Immature natural killer cell (primary cell): Measurements from ENCODE around the gene GALNT1. TPM values are rescaled to one million over a fixed set of nuclear protein-coding genes. Genes with fewer than 3 reads are reported as not detected.

Source experiments
- DNase-seq, 3 donors: peaks; one replicate each; pipeline ENCODE4 v3.0.0; 2022; ENCODE audit warnings: mixed read lengths in 1 of 3
- H3K27ac Mint-ChIP-seq, 6 donors: one replicate each; pipeline ENCODE4 v1.8.0; 2020; ENCODE audit warnings: mixed read lengths in 6 of 6, mild to moderate bottlenecking in 5 of 6, inconsistent platforms in 4 of 6, moderate library complexity in 3 of 6
- H3K27me3 Mint-ChIP-seq, 3 donors: one replicate each; pipeline ENCODE4 v1.8.0; 2020 to 2021; ENCODE audit warnings: low read depth in 3 of 3, mild to moderate bottlenecking in 3 of 3, mixed read lengths in 3 of 3, moderate library complexity in 3 of 3, inconsistent platforms in 1 of 3
- H3K36me3 Mint-ChIP-seq, 3 donors: one replicate each; pipeline ENCODE4 v1.8.0; 2020; ENCODE audit warnings: mixed read lengths in 3 of 3, inconsistent platforms in 2 of 3, mild to moderate bottlenecking in 2 of 3
- H3K4me1 Mint-ChIP-seq, 2 donors: one replicate each; pipeline ENCODE4 v1.8.0; 2020; ENCODE audit warnings: inconsistent platforms in 2 of 2, mild to moderate bottlenecking in 2 of 2, mixed read lengths in 2 of 2, moderate library complexity in 1 of 2
- H3K4me3 Mint-ChIP-seq, 5 donors: one replicate each; pipeline ENCODE4 v1.8.0; 2020; ENCODE audit warnings: mild to moderate bottlenecking in 5 of 5, mixed read lengths in 5 of 5, inconsistent platforms in 3 of 5, moderate library complexity in 3 of 5
- H3K9me3 Mint-ChIP-seq, 6 donors: one replicate each; pipeline ENCODE4 v1.8.0; 2020; ENCODE audit warnings: mild to moderate bottlenecking in 6 of 6, mixed read lengths in 6 of 6, inconsistent platforms in 4 of 6, moderate library complexity in 3 of 6
- polyA plus RNA-seq, 3 donors: library from polyadenylated mRNA; unstranded; fragments of 300-500 nt; fragmentation: Illumina TruSeq; gene quantifications; one replicate each; pipeline ENCODE4 v1.2.3, GENCODE V29; 2021

The GALNT1 gene
- polyA plus RNA-seq, 3 donors from 2014 or later, result 28.5 to 112 (median 59.5) TPM

DNA sequence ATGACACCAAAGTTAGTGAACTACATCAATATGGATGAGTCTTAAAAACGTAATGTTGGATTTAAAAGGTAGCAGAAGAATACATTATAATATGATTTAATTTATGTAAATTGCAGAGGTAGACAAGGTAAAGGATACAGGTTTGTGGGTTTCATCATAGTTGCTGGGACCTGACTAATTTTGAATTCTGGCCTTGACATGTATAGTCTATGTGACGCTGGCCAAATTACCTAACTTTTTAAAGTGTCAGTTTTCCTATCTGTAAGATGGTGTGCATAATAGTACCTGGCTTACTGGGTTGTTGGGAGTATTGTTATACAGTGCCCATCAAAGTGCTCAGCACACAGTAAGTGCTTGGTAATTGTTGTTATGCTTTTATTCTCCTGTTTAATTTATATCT is 34.5 kb downstream of the GALNT1 start:
- H3K4me1 Mint-ChIP-seq, result peaks cover 13 to 16% of the 10 kb centered on the region in 2 donors
- H3K27me3 Mint-ChIP-seq, result no peaks in the 10 kb centered on the region
- no peak for DNase-seq
- no peak overlapping the region for H3K4me3 Mint-ChIP-seq
- H3K36me3 Mint-ChIP-seq, result no peaks in the 10 kb centered on the region
- peak overlapping the region in 1 of 6 donors; percentile 14 for H3K27ac Mint-ChIP-seq
- H3K9me3 Mint-ChIP-seq, result no peaks in the 10 kb centered on the region

DNA sequence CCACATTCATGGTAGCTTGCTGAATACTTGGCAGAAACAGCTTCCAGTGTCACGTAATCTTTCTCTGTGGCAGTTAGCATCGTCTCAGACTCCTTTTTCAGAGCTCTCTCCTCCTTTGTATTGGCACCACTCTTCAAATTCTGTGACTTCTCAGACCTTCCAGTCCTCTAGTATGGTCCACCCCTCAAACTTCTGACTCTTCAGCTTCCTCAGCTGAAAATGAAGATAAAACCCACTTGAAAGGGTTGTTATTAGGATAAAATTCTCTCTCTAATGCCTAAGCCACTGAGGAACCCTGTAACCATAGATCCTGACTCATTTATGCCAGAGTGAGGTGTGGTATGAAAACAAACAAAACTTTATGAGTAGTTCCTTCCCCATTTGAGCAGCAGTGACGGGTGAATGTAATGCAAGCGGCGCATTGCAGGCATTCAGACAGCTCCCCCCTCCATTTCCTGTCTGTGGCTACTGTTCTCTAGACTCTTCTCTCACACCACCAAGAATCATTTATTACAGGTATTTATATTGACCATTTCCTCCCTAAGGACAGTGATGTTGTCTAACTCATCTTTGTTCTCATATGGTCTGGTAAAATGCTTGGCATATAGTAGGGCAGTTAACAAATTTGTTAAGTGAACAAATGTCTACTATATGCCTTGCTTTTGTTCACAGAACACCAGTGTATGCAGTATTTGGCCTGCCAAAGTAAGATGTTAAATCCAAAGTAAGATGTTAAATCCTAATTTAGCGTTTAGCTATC is 35.3 kb downstream of the GALNT1 start:
- Mint-ChIP-seq H3K4me1 (peaks cover 13 to 16% of the 10 kb centered on the region in 2 donors), H3K36me3 (no peaks in the 10 kb centered on the region), H3K27ac (no peak overlapping the region), H3K27me3 (no peaks in the 10 kb centered on the region), H3K9me3 (no peaks in the 10 kb centered on the region), H3K4me3 (no peak overlapping the region)
- DNase-seq, result peak; percentile 63 to 69 (median 69)

DNA sequence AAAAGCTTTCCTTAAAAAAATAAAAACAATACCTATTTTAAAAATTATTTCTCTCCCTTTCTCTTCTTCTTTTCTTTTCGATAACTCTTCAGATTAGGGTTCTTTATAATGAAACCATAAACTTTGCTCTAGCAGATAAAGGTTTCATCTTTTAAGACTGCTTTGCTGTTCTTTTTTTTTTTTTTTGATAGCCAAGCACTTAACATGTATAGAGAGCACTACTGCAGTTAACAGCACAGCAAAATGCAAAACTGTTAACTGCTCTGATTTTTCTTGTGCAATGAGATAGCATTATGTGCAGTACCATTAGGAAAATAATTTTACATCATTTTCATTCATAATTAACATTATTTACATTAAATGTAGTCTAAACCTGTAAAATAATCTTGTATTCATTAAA is 36.3 kb downstream of the GALNT1 start:
- H3K27ac Mint-ChIP-seq, result no peak overlapping the region
- no peak overlapping the region for H3K4me3 Mint-ChIP-seq
- no peaks in the 10 kb centered on the region for H3K36me3 Mint-ChIP-seq
- DNase-seq, result no peak
- H3K9me3 Mint-ChIP-seq, result no peaks in the 10 kb centered on the region
- H3K4me1 Mint-ChIP-seq, result peaks cover 17 to 22% of the 10 kb centered on the region in 2 donors
- no peaks in the 10 kb centered on the region for H3K27me3 Mint-ChIP-seq

DNA sequence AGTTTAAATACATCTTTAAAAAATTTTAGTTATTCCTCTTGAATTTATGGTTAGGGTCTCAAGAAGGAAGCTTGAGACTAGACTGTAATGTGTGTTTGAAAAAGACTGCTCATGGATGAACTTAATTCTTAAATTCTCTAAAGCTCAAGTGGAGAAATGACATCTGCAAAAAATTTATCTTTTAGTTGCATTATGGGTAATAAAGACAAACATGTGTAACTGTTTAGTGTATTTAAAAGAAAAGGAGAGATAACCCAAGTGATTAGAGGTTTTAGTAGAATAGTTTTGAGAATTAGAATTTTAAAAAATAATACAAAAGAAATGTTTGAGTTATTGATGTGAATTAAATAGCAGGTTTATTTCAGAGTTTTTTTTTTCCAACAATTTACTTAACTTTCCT is 36.7 kb downstream of the GALNT1 start:
- Mint-ChIP-seq H3K36me3 (no peaks in the 10 kb centered on the region), H3K27me3 (no peaks in the 10 kb centered on the region), H3K4me3 (no peak overlapping the region), H3K9me3 (no peaks in the 10 kb centered on the region), H3K27ac (no peak overlapping the region), H3K4me1 (peaks cover 21 to 26% of the 10 kb centered on the region in 2 donors)
- DNase-seq, result no peak

DNA sequence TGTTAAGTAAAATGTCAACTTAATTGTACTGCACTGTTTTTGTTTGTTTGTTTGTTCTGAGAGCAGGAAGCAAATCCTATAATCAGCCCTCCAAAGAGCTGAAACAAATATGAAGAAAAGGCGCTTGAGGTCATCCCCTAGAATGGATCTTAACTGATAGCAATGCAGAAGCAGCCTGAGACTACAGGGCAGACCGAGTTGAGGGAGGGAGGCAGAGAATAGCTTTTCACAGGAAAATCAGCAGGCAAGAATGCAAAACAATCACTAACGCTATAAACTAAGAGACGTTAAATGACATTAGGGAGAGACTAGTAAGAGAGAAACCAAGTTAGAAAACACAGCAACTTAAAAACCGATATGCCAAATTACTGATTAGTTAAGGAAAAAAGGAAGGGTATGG is 37.2 kb downstream of the GALNT1 start:
- no peak overlapping the region for H3K4me3 Mint-ChIP-seq
- no peak for DNase-seq
- H3K36me3 Mint-ChIP-seq, result no peaks in the 10 kb centered on the region
- no peaks in the 10 kb centered on the region for H3K27me3 Mint-ChIP-seq
- no peak overlapping the region for H3K27ac Mint-ChIP-seq
- H3K9me3 Mint-ChIP-seq, result no peaks in the 10 kb centered on the region
- peaks cover 25 to 30% of the 10 kb centered on the region in 2 donors for H3K4me1 Mint-ChIP-seq

DNA sequence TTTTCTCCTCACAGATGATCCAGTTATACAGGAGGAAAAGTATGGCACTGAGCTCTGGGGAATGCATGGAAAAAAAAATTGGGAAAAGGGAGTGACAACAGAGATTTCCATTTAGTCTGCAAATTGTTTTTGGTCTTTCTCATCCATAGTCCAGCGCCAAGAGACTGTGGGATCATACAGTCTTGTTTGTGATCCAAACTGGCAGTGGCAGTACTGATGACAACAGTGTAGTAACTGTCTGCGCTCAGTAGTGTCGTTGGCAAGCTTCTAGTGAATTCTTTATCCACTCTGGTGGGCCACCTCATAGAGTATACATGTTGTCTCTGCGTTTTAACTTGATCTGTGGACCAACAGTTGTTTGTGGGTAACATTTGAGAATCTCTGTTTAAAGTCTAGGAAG is 37.9 kb downstream of the GALNT1 start:
- no peaks in the 10 kb centered on the region for H3K9me3 Mint-ChIP-seq
- H3K27me3 Mint-ChIP-seq, result no peaks in the 10 kb centered on the region
- no peak overlapping the region for H3K4me3 Mint-ChIP-seq
- H3K27ac Mint-ChIP-seq, result peak overlapping the region in 2 of 6 donors; percentile 6 to 8
- no peak for DNase-seq
- H3K4me1 Mint-ChIP-seq, result peaks cover 33 to 38% of the 10 kb centered on the region in 2 donors
- H3K36me3 Mint-ChIP-seq, result no peaks in the 10 kb centered on the region

DNA sequence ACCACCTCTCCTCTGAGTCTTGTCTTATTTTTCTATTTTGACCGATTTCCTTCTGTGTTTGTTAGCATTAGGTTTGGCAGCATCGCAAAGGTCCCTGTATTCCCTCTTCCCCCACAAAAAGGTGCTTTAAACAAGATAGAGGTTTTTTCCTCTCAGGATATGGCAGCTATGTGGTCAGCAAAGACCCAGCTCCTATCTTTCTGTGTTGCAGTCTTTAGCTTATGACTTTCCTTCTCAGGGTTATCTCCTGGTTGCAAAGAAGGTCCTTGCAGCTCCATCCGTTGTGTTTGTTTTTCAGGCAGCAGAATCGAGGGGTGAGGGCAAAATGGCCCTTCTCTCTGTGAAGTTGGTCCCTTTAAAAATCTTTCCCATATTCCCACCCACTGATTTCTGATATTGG is 38.4 kb downstream of the GALNT1 start:
- no peak for DNase-seq
- H3K27me3 Mint-ChIP-seq, result no peaks in the 10 kb centered on the region
- H3K9me3 Mint-ChIP-seq, result no peaks in the 10 kb centered on the region
- peak overlapping the region in 3 of 6 donors; percentile 25 to 62 (median 42) for H3K27ac Mint-ChIP-seq
- no peak overlapping the region for H3K4me3 Mint-ChIP-seq
- no peaks in the 10 kb centered on the region for H3K36me3 Mint-ChIP-seq
- H3K4me1 Mint-ChIP-seq, result peaks cover 34 to 42% of the 10 kb centered on the region in 2 donors

DNA sequence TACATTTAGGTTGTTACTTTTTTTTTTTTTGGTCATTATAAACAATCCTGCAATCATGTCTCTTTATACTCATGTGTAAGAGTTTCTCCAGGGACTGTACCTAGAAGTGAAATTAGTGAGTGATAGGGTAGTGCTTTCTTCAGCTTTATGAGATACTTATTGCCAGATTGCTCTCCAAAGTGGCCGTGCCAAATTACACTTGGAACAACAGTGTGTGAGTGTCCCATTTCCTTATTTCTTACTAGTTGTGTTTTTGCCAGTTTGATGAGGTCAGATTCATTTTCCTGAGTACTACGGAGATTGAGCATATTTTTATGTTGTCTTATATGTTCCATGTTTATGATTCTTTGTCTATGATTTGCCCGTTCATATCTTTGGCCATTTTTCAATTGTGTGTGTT is 39.2 kb downstream of the GALNT1 start:
- peak overlapping the region in 1 of 6 donors; percentile 17 for H3K27ac Mint-ChIP-seq
- no peaks in the 10 kb centered on the region for H3K9me3 Mint-ChIP-seq
- H3K27me3 Mint-ChIP-seq, result no peaks in the 10 kb centered on the region
- no peak overlapping the region for H3K4me3 Mint-ChIP-seq
- H3K36me3 Mint-ChIP-seq, result no peaks in the 10 kb centered on the region
- peaks cover 28 to 51% of the 10 kb centered on the region in 2 donors for H3K4me1 Mint-ChIP-seq
- no peak for DNase-seq

DNA sequence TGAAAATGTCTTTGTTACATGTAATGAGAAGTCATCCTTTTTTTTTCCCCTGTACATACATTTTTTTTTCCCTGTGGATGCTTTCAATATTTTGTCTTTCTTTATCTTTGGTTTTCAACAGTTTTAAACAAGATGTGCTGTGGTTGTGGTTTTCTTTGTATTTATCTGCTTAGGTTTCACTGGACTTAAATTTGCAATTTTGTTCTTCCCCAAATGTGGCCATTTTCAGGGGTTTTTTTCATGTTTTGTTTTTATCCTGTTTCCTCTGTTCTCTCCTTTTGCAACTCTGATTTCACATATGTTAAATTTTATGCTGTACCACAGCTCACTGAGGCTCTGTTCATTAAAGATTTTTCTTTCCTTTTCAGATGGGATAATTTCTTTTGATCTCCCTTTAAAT is 41.7 kb downstream of the GALNT1 start:
- Mint-ChIP-seq H3K36me3 (peaks cover 6 to 12% (median 7%) of the 10 kb centered on the region in 3 donors), H3K9me3 (peaks cover 0 to 3% (median 0%) of the 10 kb centered on the region in 6 donors), H3K27me3 (peaks cover 0 to 2% (median 0%) of the 10 kb centered on the region in 3 donors), H3K27ac (peak overlapping the region in 2 of 6 donors; percentile 0 to 59), H3K4me1 (peaks cover 29 to 55% of the 10 kb centered on the region in 2 donors), H3K4me3 (peak overlapping the region in 4 of 5 donors; percentile 1 to 25 (median 16))
- no peak for DNase-seq

DNA sequence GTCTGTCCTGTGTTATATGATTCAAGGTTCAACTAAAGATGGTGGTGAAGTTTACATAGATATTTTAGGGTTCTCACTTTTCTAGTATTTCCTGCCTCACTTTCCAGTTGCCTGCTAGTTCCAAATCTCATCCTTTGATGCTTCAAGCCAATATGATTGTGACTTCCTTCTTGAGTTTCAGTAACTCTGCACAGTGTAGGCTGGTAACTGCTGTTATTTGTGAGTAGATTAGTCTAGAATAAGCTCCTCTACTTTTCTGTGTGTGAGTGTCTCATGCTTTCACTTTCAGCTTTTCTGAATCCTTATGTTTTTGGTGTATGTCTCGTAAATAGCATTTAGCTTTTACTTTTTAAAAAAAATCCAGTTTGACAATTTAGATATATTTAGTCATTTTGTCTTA is 42.6 kb downstream of the GALNT1 start:
- Mint-ChIP-seq H3K4me1 (peaks cover 29 to 55% of the 10 kb centered on the region in 2 donors), H3K4me3 (peak overlapping the region; percentile 10 to 50 (median 22)), H3K36me3 (peaks cover 7 to 18% (median 15%) of the 10 kb centered on the region in 3 donors), H3K27ac (peak overlapping the region in 3 of 6 donors; percentile 8 to 53 (median 23)), H3K27me3 (peaks cover 0 to 2% (median 0%) of the 10 kb centered on the region in 3 donors), H3K9me3 (peaks cover 0 to 3% (median 0%) of the 10 kb centered on the region in 6 donors)
- peak in 1 of 3 donors; percentile 11 for DNase-seq

DNA sequence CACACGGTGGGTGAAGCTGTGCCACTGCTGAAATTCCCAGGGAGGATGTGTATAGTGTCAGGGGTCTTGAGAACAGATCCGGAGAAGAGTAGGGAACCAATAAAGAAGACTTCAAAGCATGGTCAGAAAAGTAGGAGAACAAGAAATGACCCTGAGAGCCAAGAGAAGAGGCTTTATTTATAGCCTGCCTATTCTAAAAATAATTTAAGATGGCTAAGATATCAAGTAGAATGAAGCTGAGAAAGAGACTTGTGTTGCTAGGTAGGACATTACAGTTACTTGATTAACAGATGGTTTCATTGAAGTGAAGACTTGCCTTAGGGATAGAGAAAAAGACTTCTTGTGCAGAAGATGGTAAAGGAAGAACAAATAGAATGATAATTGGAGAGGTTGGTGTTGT is 43.7 kb downstream of the GALNT1 start:
- peaks cover 7 to 22% (median 18%) of the 10 kb centered on the region in 3 donors for H3K36me3 Mint-ChIP-seq
- H3K4me1 Mint-ChIP-seq, result peaks cover 23 to 47% of the 10 kb centered on the region in 2 donors
- no peak overlapping the region for H3K27ac Mint-ChIP-seq
- H3K27me3 Mint-ChIP-seq, result peaks cover 0 to 2% (median 0%) of the 10 kb centered on the region in 3 donors
- no peak for DNase-seq
- H3K4me3 Mint-ChIP-seq, result no peak overlapping the region
- H3K9me3 Mint-ChIP-seq, result peaks cover 0 to 3% (median 0%) of the 10 kb centered on the region in 6 donors

DNA sequence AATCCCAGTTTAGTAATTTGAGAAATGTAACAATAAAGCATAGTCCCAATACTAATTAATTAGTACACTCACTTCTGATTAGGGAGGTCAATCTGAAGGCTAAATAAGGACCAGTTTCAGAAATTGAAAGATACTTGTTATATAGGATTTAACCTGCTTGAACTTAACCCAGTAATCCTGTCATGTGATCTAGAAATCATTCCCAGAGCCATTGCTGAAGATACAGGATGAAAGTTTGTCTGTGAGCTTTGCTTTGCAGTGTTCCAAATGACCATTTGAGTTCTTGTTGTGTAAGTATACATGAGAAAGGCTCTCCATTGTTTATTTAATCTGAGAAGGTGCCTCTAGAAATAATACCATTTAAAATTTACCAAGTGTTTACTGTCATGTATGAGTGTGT is 52.2 kb downstream of the GALNT1 start:
- DNase-seq, result no peak
- Mint-ChIP-seq H3K4me3 (no peak overlapping the region), H3K9me3 (no peaks in the 10 kb centered on the region), H3K4me1 (peaks cover 9 to 12% of the 10 kb centered on the region in 2 donors), H3K27me3 (no peaks in the 10 kb centered on the region), H3K27ac (peak overlapping the region in 1 of 6 donors; percentile 39), H3K36me3 (peaks cover 0 to 15% (median under 1%) of the 10 kb centered on the region in 3 donors)

DNA sequence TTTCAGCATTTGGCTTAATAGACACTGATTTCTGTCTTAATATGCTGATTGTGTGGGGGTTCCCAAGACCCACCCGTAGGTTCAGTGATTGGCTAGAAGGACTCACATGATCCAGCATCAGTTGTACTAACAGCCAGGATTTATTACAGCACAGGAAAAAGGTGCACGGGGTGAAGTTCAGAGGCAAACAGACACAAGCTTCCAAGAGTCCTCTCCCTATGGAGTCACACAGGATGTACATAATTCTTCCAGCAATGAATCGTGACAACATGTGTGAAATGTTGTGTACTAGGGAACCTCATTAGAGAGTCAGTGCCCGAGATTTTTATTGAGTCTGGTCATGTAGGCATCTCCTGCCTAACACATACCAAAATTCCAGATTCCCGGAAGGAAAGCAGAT is 52.8 kb downstream of the GALNT1 start:
- Mint-ChIP-seq H3K36me3 (peaks cover 0 to 9% (median 0%) of the 10 kb centered on the region in 3 donors), H3K27ac (peak overlapping the region in 1 of 6 donors; percentile 39), H3K27me3 (no peaks in the 10 kb centered on the region), H3K4me1 (peaks cover 9 to 12% of the 10 kb centered on the region in 2 donors), H3K9me3 (no peaks in the 10 kb centered on the region), H3K4me3 (no peak overlapping the region)
- no peak for DNase-seq

DNA sequence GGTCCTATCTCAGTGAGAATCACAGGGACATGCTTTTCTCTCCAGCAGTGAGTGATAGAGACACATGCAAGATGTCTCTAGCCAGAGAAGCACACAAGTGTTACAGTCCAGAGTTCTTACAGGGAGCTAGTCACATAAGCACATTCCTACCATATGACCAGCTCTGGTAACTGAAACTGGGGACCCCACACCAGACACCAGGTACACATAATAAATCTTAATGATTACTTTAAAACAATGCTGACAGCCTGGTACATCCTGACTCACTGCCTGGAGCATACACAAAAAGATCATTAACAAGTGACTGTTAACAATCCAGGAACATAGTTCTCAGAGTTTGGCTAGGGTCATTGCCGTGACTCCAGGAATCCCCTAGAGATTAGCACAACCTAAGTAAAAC is 53.6 kb downstream of the GALNT1 start:
- Mint-ChIP-seq H3K4me3 (no peak overlapping the region), H3K27ac (peak overlapping the region in 1 of 6 donors; percentile 2), H3K27me3 (no peaks in the 10 kb centered on the region), H3K9me3 (no peaks in the 10 kb centered on the region), H3K4me1 (peaks cover 9 to 12% of the 10 kb centered on the region in 2 donors), H3K36me3 (peaks cover 0 to 5% (median 0%) of the 10 kb centered on the region in 3 donors)
- no peak for DNase-seq
